Spinal cord (tissue), 10 donors: ENCODE results near the gene BRPF3. TPM values are rescaled to one million over a fixed set of nuclear protein-coding genes. Genes with fewer than 3 reads are reported as not detected.

Source experiments
- DNase-seq, 6 donors: peaks; one replicate each; pipeline versions ENCODE4 v3.0.0 to v3.0.0-alpha.2; 2013 to 2015; ENCODE audit warnings: low spot score in 6 of 6, low read depth in 4 of 6
- H3K27ac ChIP-seq: one replicate; pipeline ENCODE4 v1.5.1; 2013; ENCODE audit warnings: low read depth, low read length, control low read depth
- H3K27me3 ChIP-seq: one replicate; pipeline ENCODE4 v1.6.1; 2013; ENCODE audit warnings: low read length; ENCODE audit not compliant: control insufficient read depth, insufficient read depth
- H3K36me3 ChIP-seq: one replicate; pipeline ENCODE4 v1.6.1; 2013; ENCODE audit warnings: low read length; ENCODE audit not compliant: control insufficient read depth, insufficient read depth
- H3K4me1 ChIP-seq: one replicate; pipeline ENCODE4 v1.6.1; 2013; ENCODE audit warnings: low read length; ENCODE audit not compliant: control insufficient read depth, insufficient read depth
- H3K4me3 ChIP-seq: one replicate; pipeline ENCODE4 v1.5.1; 2013; ENCODE audit warnings: low read depth, low read length, control low read depth
- H3K9me3 ChIP-seq: one replicate; pipeline ENCODE4 v1.6.1; 2013; ENCODE audit warnings: low read length; ENCODE audit not compliant: control insufficient read depth, insufficient read depth
- WGBS: methylation state at CpG from one replicate; pipeline ENCODE4 v1.1.5; 2013; ENCODE audit warnings: missing lambda C conversion rate; ENCODE audit not compliant: insufficient coverage; 5-methylcytosine and 5-hydroxymethylcytosine counted together
- long read RNA-seq, 4 donors: transcript quantifications; one replicate each; lab custom pipeline, GENCODE V29; 2026
- polyA plus RNA-seq, 2 donors: library from polyadenylated mRNA; unstranded; fragments of 120-200 nt; gene quantifications; one replicate each; pipeline ENCODE4 v1.2.1, GENCODE V29; 2013; ENCODE audit not compliant: insufficient read length in 2 of 2
- total RNA-seq, 2 donors: library from RNA; depleted of rRNA in 1 of 2; stranded (reverse); fragments of 120-200 nt in 1 of 2; fragments of >200 nt in 1 of 2; gene quantifications; one replicate each; pipeline versions ENCODE4 v1.2.3 to v1.2.4, GENCODE V29; 2013 to 2014
- donor health status: healthy.

The BRPF3 gene
- 10 to 100 TPM; 15.2 to 18.7 TPM for total RNA-seq
- polyA plus RNA-seq: 10 to 100 TPM; 44.1 to 47.1 TPM
- long read RNA-seq, donor 1, full-length matches to known transcripts: 5 of 16 reads
- long read RNA-seq, donor 1, partial matches to known transcripts: 11 of 16 reads
- long read RNA-seq, donor 1, other reads (novel, unspliced or antisense): 0 of 16 reads
- long read RNA-seq, donor 2, partial matches to known transcripts: 5 of 5 reads
- long read RNA-seq, donor 2, other reads (novel, unspliced or antisense): 0 of 5 reads
- long read RNA-seq, donor 3: 0 reads
- long read RNA-seq, donor 4, partial matches to known transcripts: 9 of 10 reads
- long read RNA-seq, donor 4, other reads (novel, unspliced or antisense): 0 of 10 reads

- H3K36me3 ChIP-seq: peaks cover 16% of the 10 kb centered on the region
- H3K4me1 ChIP-seq: peaks cover 12% of the 10 kb centered on the region
- 0% methylated on average over 65 of the region's 79 CpGs for WGBS
- H3K27me3 ChIP-seq: no peaks in the 10 kb centered on the region
- H3K9me3 ChIP-seq: no peaks in the 10 kb centered on the region
- H3K27ac ChIP-seq: peak within 1 kb of the TSS; percentile 93
- H3K4me3 ChIP-seq: peak within 1 kb of the TSS; percentile 66
- peak in 5 of 6 donors; percentile 49 to 96 (median 72) for DNase-seq
These were observed at the start of gene BRPF3 for GRCh38 chr6:36196113-36196879. Gene BRPF3 (plus strand): TSS chr6:36196744. CDS start chr6:36200323, 3,579 bp downstream.

GRCh38 chr6:36147294-36147693 is 49.2 kb upstream of the BRPF3 start:
- no peaks in the 10 kb centered on the region for H3K4me1 ChIP-seq
- no peak overlapping the region for H3K27ac ChIP-seq
- DNase-seq: no peak
- no peaks in the 10 kb centered on the region for H3K36me3 ChIP-seq
- no peaks in the 10 kb centered on the region for H3K27me3 ChIP-seq
- 98% methylated on average over 3 of the region's 3 CpGs for WGBS
- no peaks in the 10 kb centered on the region for H3K9me3 ChIP-seq
- no peak overlapping the region for H3K4me3 ChIP-seq

DNA sequence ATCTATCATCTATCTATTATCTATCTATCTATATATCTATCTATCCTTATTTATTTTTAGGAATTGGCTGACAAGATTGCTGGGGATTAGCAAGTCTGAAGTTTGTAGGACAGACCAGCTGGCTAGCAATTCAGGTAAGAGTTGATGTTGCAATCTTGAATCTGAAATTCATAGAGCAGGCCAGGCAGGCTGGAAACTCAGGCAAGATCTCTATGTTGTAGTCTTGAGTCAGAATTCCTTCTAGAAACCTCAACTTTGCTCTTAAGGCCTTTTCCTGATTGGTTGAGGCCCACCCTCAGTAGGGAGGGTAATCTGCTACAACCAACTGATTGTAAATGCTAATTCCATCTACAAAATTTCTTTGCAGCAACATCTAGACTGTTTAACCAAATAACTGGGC is 47.1 kb upstream of the BRPF3 start:
- Histone ChIP-seq H3K9me3 (no peaks in the 10 kb centered on the region), H3K36me3 (no peaks in the 10 kb centered on the region), H3K4me1 (no peaks in the 10 kb centered on the region), H3K27ac (no peak overlapping the region), H3K27me3 (no peaks in the 10 kb centered on the region), H3K4me3 (no peak overlapping the region)
- DNase-seq: no peak

DNA sequence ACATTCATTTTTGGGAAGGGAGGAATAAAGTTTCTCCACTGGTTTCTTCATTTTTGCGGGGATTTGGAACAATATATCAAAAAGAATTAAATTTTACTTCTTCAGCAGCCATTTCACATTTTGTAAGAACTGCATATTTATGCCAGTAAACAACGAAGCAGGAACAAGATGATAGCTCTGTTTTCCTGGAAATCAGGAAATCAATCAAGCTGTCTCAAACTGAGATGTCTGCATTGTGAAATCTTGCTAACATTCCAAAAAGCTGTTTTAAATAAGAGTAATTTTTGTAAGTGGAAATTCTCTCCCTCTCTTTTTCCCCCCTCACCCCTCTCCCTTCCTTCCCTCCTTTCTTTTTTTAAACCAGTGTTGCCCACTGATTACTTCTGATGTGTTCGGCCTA is 46.3 kb upstream of the BRPF3 start:
- no peak overlapping the region for H3K27ac ChIP-seq
- WGBS: 67% methylated on average over 1 of the region's 3 CpGs
- no peak for DNase-seq

GRCh38 chr6:36154286-36154685 is 42.3 kb upstream of the BRPF3 start:
- Histone ChIP-seq H3K9me3 (no peaks in the 10 kb centered on the region), H3K27me3 (no peaks in the 10 kb centered on the region), H3K4me3 (no peak overlapping the region), H3K36me3 (no peaks in the 10 kb centered on the region), H3K27ac (no peak overlapping the region), H3K4me1 (no peaks in the 10 kb centered on the region)
- no peak for DNase-seq
- WGBS: 89% methylated on average over 1 of the region's 2 CpGs

More for the DNA sequence above, 46.3 kb upstream of the BRPF3 start:
- H3K4me3 ChIP-seq: no peak overlapping the region
- no peaks in the 10 kb centered on the region for H3K36me3 ChIP-seq
- no peaks in the 10 kb centered on the region for H3K4me1 ChIP-seq
- no peaks in the 10 kb centered on the region for H3K9me3 ChIP-seq
- H3K27me3 ChIP-seq: no peaks in the 10 kb centered on the region

DNA sequence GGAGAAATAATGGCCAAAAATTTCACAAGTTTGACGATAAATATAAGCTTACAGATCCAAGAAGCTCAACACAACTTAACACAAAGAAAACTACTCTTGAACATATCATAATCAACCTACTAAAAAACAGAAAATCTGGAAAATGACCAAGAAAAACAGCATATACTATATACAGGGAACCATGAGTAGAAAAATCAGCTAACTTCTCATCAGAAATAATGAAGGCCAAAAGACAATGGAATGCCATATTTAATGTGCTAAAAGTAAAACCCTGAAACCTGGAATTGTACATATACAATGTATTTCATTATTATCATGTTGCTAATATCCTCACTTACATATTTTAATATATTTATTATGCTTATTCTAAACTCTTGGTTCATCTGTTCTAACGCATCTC is 40.9 kb upstream of the BRPF3 start:
- WGBS: no CpG with 5 or more reads among the region's 2 CpGs
- Histone ChIP-seq H3K27ac (no peak overlapping the region), H3K4me3 (no peak overlapping the region), H3K9me3 (no peaks in the 10 kb centered on the region), H3K36me3 (no peaks in the 10 kb centered on the region), H3K27me3 (no peaks in the 10 kb centered on the region), H3K4me1 (no peaks in the 10 kb centered on the region)
- DNase-seq: no peak

DNA sequence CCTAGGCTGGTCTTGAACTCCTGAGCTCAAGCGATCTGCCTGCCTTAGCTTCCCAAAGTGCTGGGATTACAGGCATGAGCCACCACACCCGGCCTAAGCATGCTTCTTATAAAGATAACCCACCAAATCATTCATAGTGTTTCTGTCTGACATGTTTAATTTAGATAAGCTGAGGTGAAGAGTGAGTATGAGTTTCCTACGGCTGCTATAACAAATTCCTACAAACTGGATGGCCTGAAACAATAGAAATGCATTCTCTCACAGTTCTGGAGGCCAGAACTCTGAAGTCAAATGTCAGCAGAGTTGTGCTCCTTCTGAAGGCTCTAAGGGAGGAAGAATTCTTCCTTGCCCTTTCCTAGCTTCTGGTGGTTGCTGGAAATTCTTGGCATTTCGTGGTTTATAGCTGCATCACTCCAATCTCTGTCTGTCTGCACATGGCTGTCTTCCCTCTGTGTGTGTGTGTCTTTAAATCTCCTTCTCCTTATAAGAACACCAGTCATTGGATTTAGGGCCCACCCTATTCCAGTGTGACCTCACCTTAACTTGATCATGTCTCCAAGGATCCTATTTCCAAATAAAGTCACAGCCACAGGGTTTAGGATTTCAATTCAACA is 36.3 kb upstream of the BRPF3 start:
- no peaks in the 10 kb centered on the region for H3K36me3 ChIP-seq
- no peaks in the 10 kb centered on the region for H3K9me3 ChIP-seq
- H3K27ac ChIP-seq: no peak overlapping the region
- DNase-seq: no peak
- H3K4me3 ChIP-seq: no peak overlapping the region
- no CpG with 5 or more reads among the region's 4 CpGs for WGBS
- no peaks in the 10 kb centered on the region for H3K4me1 ChIP-seq
- H3K27me3 ChIP-seq: no peaks in the 10 kb centered on the region

GRCh38 chr6:36169023-36170007 is 27.2 kb upstream of the BRPF3 start:
- DNase-seq: no peak
- no peaks in the 10 kb centered on the region for H3K36me3 ChIP-seq
- 100% methylated on average over 1 of the region's 2 CpGs for WGBS
- no peak overlapping the region for H3K4me3 ChIP-seq
- H3K27ac ChIP-seq: no peak overlapping the region
- no peaks in the 10 kb centered on the region for H3K4me1 ChIP-seq
- no peaks in the 10 kb centered on the region for H3K9me3 ChIP-seq
- H3K27me3 ChIP-seq: no peaks in the 10 kb centered on the region

GRCh38 chr6:36170704-36171103 is 25.8 kb upstream of the BRPF3 start:
- DNase-seq: no peak
- H3K27me3 ChIP-seq: no peaks in the 10 kb centered on the region
- no peak overlapping the region for H3K4me3 ChIP-seq
- H3K4me1 ChIP-seq: no peaks in the 10 kb centered on the region
- no peak overlapping the region for H3K27ac ChIP-seq
- no peaks in the 10 kb centered on the region for H3K36me3 ChIP-seq
- no CpG with 5 or more reads among the region's 2 CpGs for WGBS
- no peaks in the 10 kb centered on the region for H3K9me3 ChIP-seq
